ENCODE results near the gene FLOT1. TPM values are rescaled to one million over a fixed set of nuclear protein-coding genes. Genes with fewer than 3 reads are reported as not detected.
"Not testable (repeated sequence)": the region's sequence is repeated elsewhere in the genome, so short reads cannot be mapped to it uniquely, and the experiment has no call there.

Gene FLOT1
- total RNA-seq, 2 donors from 2014 or later = 219 to 319 TPM

DNA sequence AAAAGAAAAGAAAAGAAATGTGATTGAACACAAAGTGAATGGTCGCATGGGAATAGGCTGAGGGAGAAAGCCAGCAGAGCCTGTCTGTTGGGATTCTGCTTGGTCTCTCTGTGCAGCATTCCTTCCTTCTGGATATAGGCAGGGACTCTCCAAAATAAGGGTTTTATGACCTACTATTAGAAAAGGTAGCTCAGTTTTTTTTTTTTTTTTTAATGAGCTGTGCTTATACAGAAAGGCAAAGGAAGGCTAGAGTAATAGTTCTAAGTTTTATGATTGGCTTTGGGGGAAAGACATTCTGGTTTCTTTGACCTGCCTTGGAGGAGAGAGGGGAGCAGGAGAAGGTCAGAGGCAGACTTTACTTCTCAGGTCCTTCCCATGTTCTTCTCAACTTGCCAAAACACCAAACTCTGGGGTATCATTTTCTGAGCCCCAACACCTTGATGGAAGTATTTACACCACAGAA is 20.7 kb upstream of the FLOT1 start:
- ATAC-seq = no peak
- Mint-ChIP-seq H3K27me3 (peaks cover 10 to 13% of the 10 kb centered on the region in 2 donors), H3K4me1 (ENCODE audit: low read depth in 2 of 2) (peaks cover 36 to 38% of the 10 kb centered on the region in 2 donors), H3K36me3 (no peaks in the 10 kb centered on the region), H3K9me3 (no peaks in the 10 kb centered on the region), H3K27ac (peak overlapping the region; percentile 24 to 75), H3K4me3 (no peak overlapping the region)
- DNase-seq (ENCODE audit: low spot score) = no peak

DNA sequence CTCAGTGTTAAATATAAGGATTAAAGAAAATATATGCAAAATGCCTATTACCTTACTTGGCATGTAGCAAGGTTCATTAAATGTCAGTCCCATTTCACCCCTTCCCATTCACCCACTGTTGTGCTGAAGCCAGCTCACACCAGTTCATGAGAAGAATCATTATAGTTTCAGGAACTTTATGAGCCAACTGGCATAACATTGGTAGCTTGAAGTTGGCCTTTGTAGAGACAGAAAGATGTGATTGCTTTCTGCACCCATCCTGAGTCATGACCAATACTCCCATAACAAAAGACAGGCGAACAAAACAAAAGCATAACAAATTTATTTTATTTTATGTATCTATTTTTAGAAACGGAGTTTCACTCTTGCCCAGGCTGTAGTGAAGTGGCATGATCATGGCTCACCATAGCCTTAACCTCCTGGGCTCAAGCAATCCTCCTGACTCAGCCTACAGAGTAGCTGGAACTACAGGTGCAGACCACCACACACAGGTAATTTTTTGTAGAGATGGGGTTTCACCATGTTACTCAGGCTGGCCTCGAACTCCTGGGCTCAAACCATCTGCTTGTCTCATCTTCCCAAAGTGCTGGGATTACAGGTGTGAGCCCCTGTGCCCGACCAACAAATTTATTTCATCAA is 19.4 kb upstream of the FLOT1 start:
- no peak overlapping the region for H3K4me3 Mint-ChIP-seq
- DNase-seq (ENCODE audit: low spot score) (no peak), ATAC-seq (no peak)
- H3K9me3 Mint-ChIP-seq = no peaks in the 10 kb centered on the region
- no peaks in the 10 kb centered on the region for H3K36me3 Mint-ChIP-seq
- peaks cover 12 to 13% of the 10 kb centered on the region in 2 donors for H3K27me3 Mint-ChIP-seq
- no peak overlapping the region for H3K27ac Mint-ChIP-seq
- peaks cover 31 to 32% of the 10 kb centered on the region in 2 donors for H3K4me1 Mint-ChIP-seq (ENCODE audit: low read depth in 2 of 2)

DNA sequence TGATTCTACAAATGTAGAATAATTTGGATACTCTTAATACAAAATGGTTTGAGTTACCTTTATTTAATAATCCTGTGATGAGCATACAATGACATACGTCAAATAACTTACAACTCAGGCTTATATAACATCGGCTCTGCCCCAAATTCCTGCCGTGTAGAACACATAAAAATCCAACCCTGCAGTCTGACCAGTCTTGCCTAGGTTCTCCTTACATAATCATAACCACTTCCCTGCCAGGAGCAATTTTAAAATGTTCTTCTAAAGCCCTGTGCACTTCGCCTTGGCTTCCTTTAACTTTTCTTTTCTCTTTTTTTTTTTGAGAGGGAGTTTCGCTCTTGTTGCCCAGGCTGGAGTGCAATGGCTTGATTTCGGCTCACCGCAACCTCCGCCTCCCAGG is 18.1 kb upstream of the FLOT1 start:
- Mint-ChIP-seq H3K4me3 (no peak overlapping the region), H3K27me3 (peaks cover 12 to 13% of the 10 kb centered on the region in 2 donors), H3K4me1 (ENCODE audit: low read depth in 2 of 2) (peaks cover 24% of the 10 kb centered on the region in 2 donors), H3K27ac (no peak overlapping the region), H3K36me3 (no peaks in the 10 kb centered on the region), H3K9me3 (no peaks in the 10 kb centered on the region)
- no peak for ATAC-seq
- DNase-seq (ENCODE audit: low spot score) = no peak

DNA sequence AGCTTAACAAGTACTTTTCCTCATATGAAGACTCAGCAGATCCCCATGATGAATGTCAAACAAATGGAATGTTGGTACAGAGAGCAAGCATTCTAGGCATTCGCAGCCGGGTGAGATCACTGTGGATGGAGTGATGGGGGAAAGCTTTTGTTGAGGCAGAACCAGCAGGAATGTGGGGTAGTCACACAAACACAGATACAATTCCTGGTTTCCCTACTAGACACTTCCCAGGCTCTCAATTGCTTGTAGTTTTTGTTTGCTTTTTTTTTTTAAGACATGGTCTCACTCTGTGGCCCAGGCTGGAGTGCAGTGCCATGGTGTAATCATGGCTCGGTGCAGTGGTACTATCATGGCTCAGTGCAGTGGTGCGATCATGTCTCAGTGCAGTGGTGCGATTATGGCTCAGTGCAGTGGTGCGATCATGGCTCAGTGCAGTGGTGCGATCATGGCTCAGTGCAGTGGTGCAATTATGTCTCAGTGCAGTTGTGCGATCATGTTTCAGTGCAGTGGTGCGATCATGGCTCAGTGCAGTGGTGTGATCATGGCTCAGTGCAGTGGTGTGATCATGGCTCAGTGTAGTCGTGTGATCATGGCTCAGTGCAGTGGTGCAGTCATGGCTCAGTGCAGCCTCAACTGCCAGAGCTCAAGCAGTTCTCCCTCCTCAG is 17.2 kb upstream of the FLOT1 start:
- peaks cover 12 to 13% of the 10 kb centered on the region in 2 donors for H3K27me3 Mint-ChIP-seq
- no peak overlapping the region for H3K27ac Mint-ChIP-seq
- no peak overlapping the region for H3K4me3 Mint-ChIP-seq
- H3K4me1 Mint-ChIP-seq (ENCODE audit: low read depth in 2 of 2) = peaks cover 24% of the 10 kb centered on the region in 2 donors
- no peak for ATAC-seq
- DNase-seq (ENCODE audit: low spot score) = no peak
- no peaks in the 10 kb centered on the region for H3K9me3 Mint-ChIP-seq
- no peaks in the 10 kb centered on the region for H3K36me3 Mint-ChIP-seq

DNA sequence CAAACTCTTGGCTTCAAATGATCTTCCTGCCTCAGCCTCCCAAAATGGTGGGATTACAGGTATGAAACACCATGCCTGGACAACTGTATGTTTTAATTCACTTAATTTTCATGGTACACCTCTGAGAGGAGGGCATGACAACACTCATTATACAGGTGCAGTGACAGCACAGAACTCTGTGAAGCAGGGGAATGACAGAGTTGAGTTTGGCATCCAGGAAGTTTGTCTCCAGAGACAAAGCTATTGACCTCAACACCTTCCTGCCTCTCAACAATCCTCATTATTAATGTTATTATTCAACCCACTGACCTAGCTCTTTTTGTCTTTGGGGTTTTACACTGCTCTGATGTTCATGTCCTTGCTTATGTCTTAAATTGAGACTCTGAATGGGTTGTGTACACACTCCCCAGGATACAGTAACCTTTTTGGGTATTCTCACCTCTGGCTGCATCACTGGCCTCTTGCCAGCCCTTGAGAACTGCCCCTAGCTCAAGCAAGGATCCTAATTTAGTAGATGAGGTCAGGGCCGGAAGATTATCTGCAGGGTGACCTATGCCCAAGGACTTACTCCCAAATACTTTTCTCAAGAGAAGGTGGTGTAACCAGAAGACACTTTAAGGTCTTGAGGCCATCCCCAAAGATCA is 14.9 kb upstream of the FLOT1 start:
- Mint-ChIP-seq H3K27me3 (peaks cover 0 to 2% of the 10 kb centered on the region in 2 donors), H3K9me3 (no peaks in the 10 kb centered on the region), H3K4me3 (no peak overlapping the region), H3K27ac (peak overlapping the region in 1 of 2 donors; percentile 32), H3K36me3 (no peaks in the 10 kb centered on the region), H3K4me1 (ENCODE audit: low read depth in 2 of 2) (peaks cover 12 to 16% of the 10 kb centered on the region in 2 donors)
- DNase-seq (ENCODE audit: low spot score) (no peak), ATAC-seq (no peak)

DNA sequence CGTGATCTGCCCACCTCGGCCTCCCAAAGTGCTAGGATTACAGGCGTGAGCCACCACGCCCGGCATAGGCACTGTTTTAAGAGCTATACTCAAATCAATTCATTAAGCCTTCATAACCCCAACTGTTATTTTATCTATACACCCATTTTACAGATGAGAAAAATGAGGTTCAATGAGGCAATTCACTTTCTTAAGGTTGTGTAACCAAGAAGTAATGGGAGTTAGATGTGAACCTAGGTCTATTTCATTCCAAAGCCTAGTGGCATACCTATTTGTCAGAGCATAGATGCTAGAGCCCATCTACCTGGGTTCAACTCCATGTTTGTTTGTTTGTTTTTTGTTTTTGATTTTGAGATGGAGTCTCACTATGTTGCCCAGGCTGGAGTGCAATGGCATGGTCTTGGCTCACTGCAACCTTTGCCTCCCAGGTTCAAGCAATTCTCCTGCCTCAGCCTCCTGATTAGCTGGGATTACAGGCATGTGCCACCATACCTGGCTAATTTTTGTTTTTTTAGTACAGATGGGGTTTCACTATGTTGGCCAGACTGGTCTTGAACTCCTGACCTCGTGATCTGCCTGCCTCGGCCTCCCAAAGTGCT is 14.0 kb upstream of the FLOT1 start:
- peaks cover 12 to 19% of the 10 kb centered on the region in 2 donors for H3K4me1 Mint-ChIP-seq (ENCODE audit: low read depth in 2 of 2)
- not testable (repeated sequence) for DNase-seq (ENCODE audit: low spot score); H3K4me3 Mint-ChIP-seq; ATAC-seq; H3K9me3 Mint-ChIP-seq; H3K36me3 Mint-ChIP-seq; H3K27me3 Mint-ChIP-seq
- peak overlapping the region in 1 of 2 donors; percentile 32 for H3K27ac Mint-ChIP-seq

DNA sequence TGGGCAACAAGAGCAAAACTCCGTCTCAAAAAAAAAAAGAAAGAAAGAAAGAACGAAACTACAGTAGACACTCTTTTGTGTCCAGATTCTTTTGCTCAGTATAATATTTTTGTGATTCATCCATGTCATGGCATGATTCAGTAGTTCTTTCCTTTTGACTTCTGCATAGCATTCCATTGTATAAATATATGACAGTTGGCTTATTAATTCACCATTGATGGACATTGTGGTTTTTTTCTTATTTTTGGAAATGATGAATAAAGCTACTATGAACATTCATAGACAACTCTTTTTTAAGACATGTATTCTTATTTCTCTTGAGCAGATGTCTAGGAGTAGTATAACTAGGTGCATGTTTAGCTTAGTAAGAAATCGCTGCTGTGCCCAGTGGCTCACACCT is 12.1 kb upstream of the FLOT1 start:
- Mint-ChIP-seq H3K4me3 (no peak overlapping the region), H3K36me3 (no peaks in the 10 kb centered on the region), H3K4me1 (ENCODE audit: low read depth in 2 of 2) (peaks cover 12 to 19% of the 10 kb centered on the region in 2 donors), H3K27me3 (peaks cover 0 to 2% of the 10 kb centered on the region in 2 donors), H3K9me3 (no peaks in the 10 kb centered on the region), H3K27ac (no peak overlapping the region)
- DNase-seq (ENCODE audit: low spot score) = no peak
- ATAC-seq = no peak

DNA sequence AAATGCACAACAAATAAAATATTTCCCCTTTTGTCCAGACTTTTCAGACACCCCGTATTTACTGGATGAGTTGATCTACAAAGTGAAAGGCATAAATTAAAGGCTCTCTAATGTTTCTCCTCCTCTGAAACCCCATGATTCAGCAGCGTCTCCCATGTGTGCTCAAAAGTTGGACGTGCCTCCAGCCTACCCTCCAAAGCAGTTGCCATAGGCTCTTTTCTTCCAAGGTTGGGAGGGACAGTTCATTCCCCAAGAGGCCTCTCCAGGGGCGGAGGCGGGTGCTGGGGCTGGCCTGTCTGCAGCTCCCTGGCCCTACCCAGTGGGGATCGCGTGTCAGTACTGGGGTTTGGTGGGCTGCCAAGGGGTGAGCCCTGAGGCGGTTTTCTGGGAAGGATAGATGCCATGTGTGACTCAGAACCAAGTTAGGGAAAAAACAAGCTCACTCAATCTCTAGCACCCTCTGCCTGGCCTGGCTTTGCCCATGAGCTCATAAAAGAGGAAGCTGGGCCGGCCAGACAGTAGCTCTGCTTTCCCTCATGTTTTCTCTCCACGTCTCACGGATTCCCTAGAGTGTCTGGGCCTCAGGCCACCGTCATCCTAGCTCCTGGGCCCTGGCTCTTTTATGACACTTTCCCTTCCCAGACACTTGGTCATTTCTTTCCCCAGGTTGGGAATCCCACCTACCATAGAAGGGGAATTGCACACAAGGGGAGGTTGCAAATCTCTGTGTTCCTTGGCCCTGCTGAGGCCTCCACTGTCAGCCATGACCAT is 9.9 kb upstream of the FLOT1 start:
- Mint-ChIP-seq H3K4me3 (no peak overlapping the region), H3K9me3 (no peaks in the 10 kb centered on the region), H3K27ac (no peak overlapping the region)

DNA sequence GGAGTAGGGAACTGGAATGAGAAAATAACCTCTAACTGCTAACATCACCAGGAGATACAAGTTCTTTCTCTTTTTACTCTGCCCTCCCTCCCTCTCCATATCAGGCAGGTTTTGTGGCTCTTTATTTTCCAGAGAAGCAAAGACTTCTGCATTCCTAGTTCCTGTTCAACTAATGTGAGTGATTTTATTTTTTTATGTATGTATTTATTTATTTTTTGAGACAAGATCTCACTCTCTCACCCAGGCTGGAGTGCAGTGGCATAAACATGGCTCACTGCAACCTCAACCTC is 7.8 kb upstream of the FLOT1 start:
- H3K36me3 Mint-ChIP-seq = no peaks in the 10 kb centered on the region
- H3K9me3 Mint-ChIP-seq = no peaks in the 10 kb centered on the region
- H3K4me3 Mint-ChIP-seq = no peak overlapping the region
- no peak for DNase-seq (ENCODE audit: low spot score)
- no peak overlapping the region for H3K27ac Mint-ChIP-seq
- H3K4me1 Mint-ChIP-seq (ENCODE audit: low read depth in 2 of 2) = peaks cover 7 to 22% of the 10 kb centered on the region in 2 donors
- no peaks in the 10 kb centered on the region for H3K27me3 Mint-ChIP-seq
- ATAC-seq = no peak

More for the DNA sequence above, 9.9 kb upstream of the FLOT1 start:
- no peak for DNase-seq (ENCODE audit: low spot score)
- Mint-ChIP-seq H3K36me3 (no peaks in the 10 kb centered on the region), H3K4me1 (ENCODE audit: low read depth in 2 of 2) (peaks cover 6 to 21% of the 10 kb centered on the region in 2 donors), H3K27me3 (peaks cover 0 to 2% of the 10 kb centered on the region in 2 donors)
- ATAC-seq = peak; percentile 17 to 61

DNA sequence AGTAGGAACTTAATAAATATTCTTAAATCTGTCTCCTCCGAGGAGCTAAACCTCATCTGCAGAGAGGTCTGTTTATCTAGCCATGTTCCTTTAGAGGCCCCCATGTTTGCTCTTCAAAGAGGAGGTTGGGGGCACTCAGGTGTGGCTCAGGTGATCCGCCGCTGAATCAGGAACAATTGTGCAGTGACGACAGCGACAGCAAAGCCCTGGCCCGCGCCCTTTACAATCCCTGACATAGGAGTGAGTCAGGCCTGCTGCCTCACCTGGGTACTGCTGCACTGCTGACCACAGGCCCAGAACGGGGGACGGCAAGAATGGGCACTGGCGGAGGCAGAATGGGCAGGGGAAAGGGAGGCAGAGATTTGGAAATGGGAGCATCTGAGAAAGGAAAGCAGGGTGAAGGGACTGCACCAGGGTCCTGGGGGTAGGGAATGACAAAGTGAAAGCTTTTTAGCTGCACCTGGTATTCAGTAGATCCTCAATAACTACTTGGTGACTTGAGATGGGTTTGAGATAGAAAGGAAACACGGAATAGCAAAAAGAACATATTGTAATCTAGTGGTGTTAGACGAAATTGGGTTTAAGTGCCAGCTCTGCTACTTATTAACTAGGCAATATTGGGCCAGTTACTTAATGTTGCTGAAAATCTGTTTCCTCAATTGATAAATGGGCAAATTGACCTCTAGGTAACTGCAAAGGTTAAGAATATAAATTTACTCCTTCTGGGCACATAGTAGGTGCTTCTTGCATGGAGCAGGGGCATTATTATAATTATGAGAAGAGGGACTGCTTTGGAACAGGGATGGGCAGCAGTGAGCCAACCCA is 7.3 kb upstream of the FLOT1 start:
- DNase-seq (ENCODE audit: low spot score) (no peak), ATAC-seq (no peak)
- no peaks in the 10 kb centered on the region for H3K36me3 Mint-ChIP-seq
- H3K27ac Mint-ChIP-seq = no peak overlapping the region
- H3K9me3 Mint-ChIP-seq = no peaks in the 10 kb centered on the region
- peaks cover 13 to 27% of the 10 kb centered on the region in 2 donors for H3K4me1 Mint-ChIP-seq (ENCODE audit: low read depth in 2 of 2)
- H3K4me3 Mint-ChIP-seq = no peak overlapping the region
- H3K27me3 Mint-ChIP-seq = no peaks in the 10 kb centered on the region

DNA sequence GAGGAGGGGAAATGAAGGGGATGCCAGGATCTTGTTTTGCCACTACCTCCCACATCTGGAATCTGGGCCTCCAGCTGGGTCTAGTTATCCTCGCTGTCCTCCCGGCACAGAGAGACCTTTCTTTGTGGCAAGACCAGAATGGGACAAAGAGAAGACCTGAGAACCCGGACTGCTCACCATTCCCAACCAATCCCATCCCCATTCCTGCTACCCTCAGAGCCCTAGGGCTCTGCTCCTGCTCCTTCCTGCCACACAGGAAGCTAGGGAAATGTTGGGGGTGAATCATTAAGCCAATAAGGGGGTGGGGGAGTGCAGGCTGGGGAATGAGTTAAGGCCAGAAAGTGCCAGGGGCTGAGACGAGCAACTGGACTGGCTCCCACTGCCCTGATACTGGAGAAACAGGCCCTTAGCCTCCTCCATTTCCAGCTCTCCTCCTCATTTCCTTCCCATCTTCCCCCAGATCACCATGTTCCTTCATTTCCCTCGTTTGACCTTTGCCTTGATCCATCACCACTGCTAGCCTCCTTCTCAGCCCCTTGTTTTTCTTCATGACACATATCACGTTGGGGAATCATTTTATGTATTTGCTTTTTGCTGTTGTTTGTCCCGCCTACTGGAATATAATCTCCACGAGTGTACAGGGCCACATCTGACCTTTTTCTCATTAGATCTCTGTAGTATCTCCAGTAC is 6.5 kb upstream of the FLOT1 start:
- no peak overlapping the region for H3K4me3 Mint-ChIP-seq
- no peaks in the 10 kb centered on the region for H3K9me3 Mint-ChIP-seq
- no peak for ATAC-seq
- no peak for DNase-seq (ENCODE audit: low spot score)
- H3K27me3 Mint-ChIP-seq = no peaks in the 10 kb centered on the region
- H3K4me1 Mint-ChIP-seq (ENCODE audit: low read depth in 2 of 2) = peaks cover 18 to 30% of the 10 kb centered on the region in 2 donors
- H3K36me3 Mint-ChIP-seq = no peaks in the 10 kb centered on the region
- H3K27ac Mint-ChIP-seq = peak overlapping the region in 1 of 2 donors; percentile 5

DNA sequence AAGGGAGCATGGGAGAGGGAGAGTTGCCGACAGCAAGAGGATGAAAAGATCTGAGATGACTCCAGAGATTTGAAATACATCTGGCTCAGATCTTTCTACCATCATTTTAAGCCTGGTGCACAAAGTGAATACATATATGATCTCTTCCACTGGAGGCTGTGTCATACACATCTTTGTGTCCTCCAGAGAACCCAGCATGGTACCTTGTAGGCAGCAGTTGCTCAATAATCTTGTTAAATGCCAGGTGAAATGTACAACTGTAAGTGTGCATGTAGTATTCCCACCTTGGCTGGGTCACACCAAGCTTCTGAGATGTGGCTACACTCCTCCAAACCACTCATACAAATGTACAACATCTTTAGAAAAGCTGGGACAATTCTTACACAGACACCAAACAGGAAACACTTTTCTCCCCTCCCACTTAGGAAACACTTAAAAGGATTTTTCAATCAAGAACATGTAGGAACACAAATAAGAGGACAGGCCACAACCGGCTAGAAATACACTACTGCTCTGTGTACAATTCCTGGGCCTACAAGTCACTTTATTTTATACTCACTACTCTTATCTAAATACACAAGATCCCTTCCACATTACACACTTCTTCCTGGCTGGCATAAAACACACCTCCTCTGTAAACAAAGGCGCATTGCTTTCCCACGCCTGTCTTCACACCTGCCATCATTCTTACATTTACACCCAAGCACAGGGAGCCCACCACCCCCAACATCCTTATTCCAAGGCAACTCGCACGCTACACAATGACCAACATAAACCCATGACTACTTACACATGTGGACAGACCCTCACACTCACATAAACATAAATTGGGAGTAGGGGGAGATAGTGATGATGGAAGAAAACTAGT is 5.6 kb upstream of the FLOT1 start:
- Mint-ChIP-seq H3K36me3 (peaks cover 8% of the 10 kb centered on the region), H3K27ac (peak overlapping the region; percentile 10 to 22), H3K27me3 (no peaks in the 10 kb centered on the region), H3K4me1 (ENCODE audit: low read depth in 2 of 2) (peaks cover 23 to 30% of the 10 kb centered on the region in 2 donors), H3K4me3 (no peak overlapping the region), H3K9me3 (no peaks in the 10 kb centered on the region)
- DNase-seq (ENCODE audit: low spot score) = no peak
- ATAC-seq = no peak
